Measurements from ENCODE around the gene TMEM184B. TPM values are rescaled to one million over a fixed set of nuclear protein-coding genes. Genes with fewer than 3 reads are reported as not detected.

Gene TMEM184B
- total and polyA plus RNA-seq, 2 donors (not counting 1 experiment from before 2014, with no cell fraction given) = 9.9 to 24.7 TPM

DNA sequence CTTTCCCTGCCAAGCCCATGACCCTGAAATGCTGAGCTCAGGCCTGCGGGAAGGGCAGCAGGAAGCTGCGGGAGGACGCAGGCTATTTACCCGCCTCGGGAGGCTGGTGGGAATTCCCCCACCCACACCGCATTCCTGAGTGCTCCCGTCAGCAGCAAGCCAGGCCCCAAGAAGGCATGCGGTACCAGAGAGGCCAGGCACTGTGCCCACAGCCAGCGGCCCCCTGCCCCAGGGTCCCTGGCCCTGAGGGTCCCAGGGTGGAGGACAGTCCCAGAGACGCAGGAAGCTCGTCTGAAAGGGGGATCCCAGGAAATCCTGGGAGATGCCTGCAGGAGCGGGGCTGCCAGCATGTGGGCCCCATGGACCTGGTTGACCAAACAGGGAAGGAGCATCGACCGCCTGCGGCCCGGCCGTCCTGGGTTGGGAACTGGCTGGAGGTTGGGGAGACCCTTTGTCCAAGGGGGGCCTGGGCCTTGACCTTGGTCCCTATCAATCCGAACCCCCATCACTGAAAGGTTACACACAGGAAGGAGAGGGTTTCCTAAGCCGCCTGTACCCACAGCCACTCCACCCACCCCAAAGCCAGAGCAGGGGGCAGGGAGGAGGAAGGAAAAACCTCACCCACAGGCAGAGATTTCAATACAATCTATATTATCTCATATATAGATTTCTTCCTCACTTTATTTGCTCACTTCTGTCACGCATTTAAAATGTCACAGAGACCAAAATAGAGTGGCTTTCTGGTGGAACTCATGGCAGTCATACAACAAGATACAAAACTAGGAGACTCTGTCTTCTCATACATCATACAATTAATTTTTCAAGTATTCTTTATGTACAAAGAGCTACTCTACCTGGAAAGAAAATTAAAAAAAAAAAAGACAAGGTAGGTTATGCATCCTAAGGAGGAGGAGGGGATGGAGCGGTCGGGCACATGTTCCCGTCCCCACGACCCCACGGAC, 53.9 kb downstream of the TMEM184B start:
- Histone ChIP-seq H3K4me3 (ENCODE audit: control extremely low read depth in 1 of 5, extremely low read depth in 1 of 5, insufficient read depth in 1 of 5, low read depth in 2 of 5, low read length in 4 of 5) (no peak overlapping the region), H3K27ac (ENCODE audit: low read length in 2 of 2) (no peak overlapping the region), H4K20me1 (ENCODE audit: control insufficient read depth, insufficient read depth, low read length, poor library complexity, severe bottlenecking) (no peaks in the 10 kb centered on the region), H3K36me3 (replicated peaks in 1 of 2; ENCODE audit: control extremely low read depth in 1 of 2, control insufficient read depth in 1 of 2, extremely low read depth in 1 of 2, insufficient read depth in 2 of 2, low read length in 1 of 2) (no peaks in the 10 kb centered on the region), H3K9ac (ENCODE audit: low read length) (no peak overlapping the region), H3K79me2 (ENCODE audit: control insufficient read depth, insufficient read depth, low read length) (no peaks in the 10 kb centered on the region), H3K9me3 (ENCODE audit: control extremely low read depth in 1 of 3, control insufficient read depth in 2 of 3, insufficient read depth in 1 of 3, low read length in 2 of 3) (peaks cover 0 to 4% (median 0%) of the 10 kb centered on the region in 3 donors), H3K4me2 (replicated peaks; ENCODE audit: low read depth, low read length, poor library complexity, severe bottlenecking) (no peak overlapping the region), H2AFZ (ENCODE audit: insufficient read depth, low read depth, low read length, poor library complexity, severe bottlenecking) (no peak overlapping the region), H3K27me3 (replicated peaks in 1 of 4; ENCODE audit: control extremely low read depth in 1 of 4, control insufficient read depth in 3 of 4, insufficient read depth in 4 of 4, low read length in 3 of 4) (no peaks in the 10 kb centered on the region), H3K4me1 (ENCODE audit: control insufficient read depth in 2 of 2, insufficient read depth in 2 of 2, low read length in 2 of 2) (peaks cover 3 to 9% of the 10 kb centered on the region in 2 donors)
- DNase-seq (no peak), ATAC-seq (ENCODE audit: low read depth) (no peak)
- no peaks in the 10 kb centered on the region for H3K9me3 Mint-ChIP-seq (ENCODE audit: insufficient read depth)
- no peak overlapping the region for H3K27ac Mint-ChIP-seq
- H3K4me3 Mint-ChIP-seq = no peak overlapping the region
- CTCF ChIA-PET = no interaction called here
- TF ChIP-seq EZH2 (IDR thresholded peaks at IDR 0.05; ENCODE audit: borderline replicate concordance, insufficient read depth, low read depth, low read length, poor library complexity, severe bottlenecking) = no peak
- TF ChIP-seq, protein P1, sequence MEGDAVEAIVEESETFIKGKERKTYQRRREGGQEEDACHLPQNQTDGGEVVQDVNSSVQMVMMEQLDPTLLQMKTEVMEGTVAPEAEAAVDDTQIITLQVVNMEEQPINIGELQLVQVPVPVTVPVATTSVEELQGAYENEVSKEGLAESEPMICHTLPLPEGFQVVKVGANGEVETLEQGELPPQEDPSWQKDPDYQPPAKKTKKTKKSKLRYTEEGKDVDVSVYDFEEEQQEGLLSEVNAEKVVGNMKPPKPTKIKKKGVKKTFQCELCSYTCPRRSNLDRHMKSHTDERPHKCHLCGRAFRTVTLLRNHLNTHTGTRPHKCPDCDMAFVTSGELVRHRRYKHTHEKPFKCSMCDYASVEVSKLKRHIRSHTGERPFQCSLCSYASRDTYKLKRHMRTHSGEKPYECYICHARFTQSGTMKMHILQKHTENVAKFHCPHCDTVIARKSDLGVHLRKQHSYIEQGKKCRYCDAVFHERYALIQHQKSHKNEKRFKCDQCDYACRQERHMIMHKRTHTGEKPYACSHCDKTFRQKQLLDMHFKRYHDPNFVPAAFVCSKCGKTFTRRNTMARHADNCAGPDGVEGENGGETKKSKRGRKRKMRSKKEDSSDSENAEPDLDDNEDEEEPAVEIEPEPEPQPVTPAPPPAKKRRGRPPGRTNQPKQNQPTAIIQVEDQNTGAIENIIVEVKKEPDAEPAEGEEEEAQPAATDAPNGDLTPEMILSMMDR (IDR thresholded peaks at IDR 0.05) = no peak
- peaks cover 9% of the 10 kb centered on the region for H3K4me1 Mint-ChIP-seq
- H3K27me3 Mint-ChIP-seq = no peaks in the 10 kb centered on the region
- intact Hi-C loops (cut with micrococcal nuclease) = no loop called here
- 64% methylated on average over 13 of the region's 25 CpGs for WGBS (ENCODE audit: insufficient coverage)
- POLR2A ChIA-PET = interaction anchor here (0.6 kb wide), 1 partner anchor 350 kb away, joined by 5 read pairs; no protein-coding TSS in a partner anchor
